HG03066 (cell line): ENCODE measurements around the gene PDE4D.
"Not testable (repeated sequence)": the region's sequence is repeated elsewhere in the genome, so short reads cannot be mapped to it uniquely, and the experiment has no call there.

Experiments
- ATAC-seq: cut with Tn5 transposase; IDR thresholded peaks from one replicate; pipeline ENCODE4 v1.9.1; 2021; ENCODE audit warnings: low read depth; ENCODE audit not compliant: unreplicated experiment

Gene PDE4D

DNA sequence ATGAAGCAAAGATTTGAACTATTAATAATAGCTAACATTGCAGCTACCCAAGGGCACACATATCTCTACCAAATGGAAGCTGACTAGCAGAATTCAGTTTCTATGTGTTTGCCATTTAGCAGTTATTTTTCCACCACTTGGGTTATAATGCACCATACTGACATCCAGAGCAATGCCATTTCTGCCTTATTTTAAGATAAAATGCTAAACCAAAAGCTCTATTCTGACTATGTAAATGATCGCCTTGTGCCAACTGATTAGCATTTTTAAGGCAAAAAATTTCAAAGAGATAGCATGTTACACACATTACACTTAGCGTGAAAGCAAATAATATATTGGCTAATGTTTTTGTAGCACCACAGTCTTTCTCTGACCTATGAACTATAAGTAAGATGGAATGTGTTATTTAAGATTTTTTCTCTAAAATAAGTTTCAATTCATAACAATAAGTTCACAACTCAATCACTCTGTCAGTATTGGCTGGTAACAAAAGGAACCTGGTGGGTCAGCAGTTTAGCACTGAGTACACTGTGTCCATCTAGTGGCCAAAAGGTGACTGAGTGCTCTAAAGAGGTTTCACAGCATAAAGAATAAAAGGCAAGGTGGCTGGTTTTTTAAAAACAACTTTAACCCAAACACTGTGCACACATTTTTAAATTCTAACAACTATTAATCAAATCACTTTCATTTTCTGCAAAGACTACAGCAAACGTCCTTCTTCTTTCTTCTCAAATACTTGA is 443.5 kb downstream of the PDE4D start:
- ATAC-seq: no peak

GRCh38 chr5:59446356-59446755 is 447.2 kb downstream of the PDE4D start:
- ATAC-seq: no peak

DNA sequence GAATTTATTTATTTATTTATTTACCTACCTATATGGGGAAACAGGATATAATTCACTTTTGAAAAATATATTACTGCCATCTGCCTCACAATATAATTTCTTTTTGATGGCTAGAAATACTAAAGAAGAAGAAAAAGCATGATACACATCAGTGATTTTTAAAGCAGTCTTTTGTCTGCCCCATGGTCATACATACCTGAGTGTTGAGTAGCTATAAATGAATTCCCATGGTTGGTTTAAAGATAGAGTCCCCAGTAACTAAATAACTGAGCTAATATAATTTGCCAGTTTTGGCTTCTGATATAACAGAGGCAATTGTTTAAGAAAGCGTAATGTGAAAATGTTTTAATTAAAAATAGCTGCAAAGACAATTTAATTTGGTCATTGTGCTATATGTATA is 447.8 kb downstream of the PDE4D start:
- ATAC-seq: no peak

DNA sequence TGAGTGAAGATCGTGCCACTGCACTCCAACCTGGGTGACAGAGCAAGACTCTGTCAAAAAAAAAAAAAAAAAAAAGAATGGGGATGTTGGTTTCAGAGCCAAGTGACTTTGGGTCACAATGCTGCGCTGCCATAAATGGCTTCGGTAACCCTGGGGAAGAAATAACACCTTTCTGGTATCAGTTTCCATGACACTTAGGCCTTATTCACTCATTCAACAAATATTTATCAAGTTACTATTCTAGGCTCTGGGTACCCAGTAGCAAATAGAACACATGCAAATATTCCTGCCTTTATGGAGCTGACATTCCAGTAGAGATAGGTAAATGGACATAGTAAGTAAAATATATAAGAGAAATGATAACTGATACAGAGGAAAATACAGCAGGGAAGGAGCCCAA is 454.2 kb downstream of the PDE4D start:
- no peak for ATAC-seq

- no peak for ATAC-seq
Observed at GRCh38 chr5:59437176-59437575, 456.4 kb downstream of the PDE4D start.

DNA sequence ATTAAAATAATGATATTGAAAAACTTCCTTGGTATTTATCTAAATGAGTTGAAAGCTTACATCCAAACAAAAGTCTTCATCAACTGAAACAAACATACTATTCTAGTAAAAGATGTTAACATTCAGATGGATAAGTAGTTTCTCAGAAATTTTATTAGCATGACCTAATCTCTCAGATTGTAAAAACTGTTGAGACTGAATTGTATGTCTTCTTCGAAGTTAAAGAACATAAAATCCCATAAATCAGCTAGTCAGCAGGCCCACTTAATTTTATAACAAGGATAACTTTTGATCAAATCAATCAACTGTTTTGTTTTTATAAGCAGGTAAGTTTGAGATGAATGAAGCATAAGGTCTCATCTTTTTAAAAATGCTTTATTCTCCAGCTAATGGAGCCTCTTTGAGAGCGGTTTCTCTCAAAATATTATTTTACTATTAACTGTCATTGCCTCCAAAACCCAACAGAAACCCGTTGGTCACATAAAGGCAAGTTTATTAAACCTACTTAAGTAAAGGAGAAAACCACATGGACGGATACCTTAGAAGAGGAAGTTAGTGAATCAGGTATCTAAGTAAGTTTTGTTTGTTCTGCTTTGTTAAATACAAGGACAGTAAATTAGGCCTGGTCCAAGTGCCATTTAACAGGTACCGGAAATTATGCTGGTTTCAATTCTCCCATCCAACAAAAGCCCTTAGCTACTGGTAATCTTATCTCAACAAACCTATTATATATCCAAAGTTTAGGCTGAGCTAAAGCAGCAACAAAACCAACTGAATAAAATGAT is 457.0 kb downstream of the PDE4D start:
- no peak for ATAC-seq

DNA sequence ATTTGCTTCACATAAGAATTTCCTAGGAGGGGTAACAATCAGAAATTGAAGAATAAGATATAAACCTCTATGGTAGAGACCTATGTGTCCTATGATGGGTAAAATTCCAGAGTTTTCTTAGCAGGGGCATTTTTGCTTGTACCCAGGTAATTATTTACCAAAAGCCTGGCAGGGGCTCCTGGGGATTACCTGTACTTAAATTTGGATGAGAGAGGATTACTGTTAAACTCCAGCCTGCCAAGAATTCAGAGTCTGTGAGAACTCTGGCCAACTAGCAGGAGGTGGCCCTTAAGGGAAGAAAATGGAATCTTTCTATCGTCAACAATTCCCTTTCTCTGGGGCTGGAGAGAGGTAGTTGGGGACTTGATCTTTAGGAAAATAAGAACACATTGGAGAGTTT is 460.4 kb downstream of the PDE4D start:
- no peak for ATAC-seq

- ATAC-seq: no peak
Observed at GRCh38 chr5:59430066-59430685, 463.4 kb downstream of the PDE4D start.

GRCh38 chr5:59428391-59428790 is 465.1 kb downstream of the PDE4D start:
- ATAC-seq: no peak

DNA sequence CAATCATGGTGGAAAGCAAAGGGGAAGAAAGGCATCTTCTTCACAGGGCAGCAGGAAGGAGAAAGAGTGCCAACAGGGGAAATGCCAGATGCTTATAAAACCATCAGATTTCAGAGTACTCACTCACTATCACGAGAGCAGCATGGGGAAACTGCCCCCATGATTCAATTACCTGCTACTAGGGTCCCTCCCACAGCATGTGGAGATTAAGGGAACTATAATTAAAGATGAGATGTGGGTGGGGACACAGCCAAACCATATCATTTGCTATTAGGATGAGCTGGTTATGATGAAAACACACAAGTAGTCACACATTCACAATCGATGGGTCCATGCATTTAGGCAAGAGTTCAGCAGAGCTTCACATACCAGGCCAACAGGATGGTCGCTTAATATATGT is 469.0 kb downstream of the PDE4D start:
- ATAC-seq: no peak

- no peak for ATAC-seq
Observed at GRCh38 chr5:59423021-59423420, 470.5 kb downstream of the PDE4D start.

GRCh38 chr5:59421986-59422941 is 471.3 kb downstream of the PDE4D start:
- no peak for ATAC-seq

DNA sequence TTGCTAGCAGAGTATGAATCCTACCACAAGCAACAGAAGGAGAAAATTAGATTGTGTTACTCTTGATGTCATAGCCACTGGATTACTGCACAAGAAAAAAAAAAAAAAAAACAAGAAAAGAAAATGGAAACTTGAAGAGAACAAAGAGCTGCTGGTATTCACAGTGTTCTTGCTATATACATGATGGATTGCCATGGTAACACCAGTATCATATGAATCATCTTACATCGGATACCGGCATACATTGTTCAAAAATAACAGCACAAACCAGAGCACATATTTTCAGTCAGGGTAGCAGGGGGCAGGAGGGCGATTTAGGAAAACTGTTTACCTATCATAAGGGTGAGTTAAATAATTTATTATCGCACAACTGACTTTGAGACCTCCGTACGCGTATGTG is 472.9 kb downstream of the PDE4D start:
- ATAC-seq: no peak

- ATAC-seq: no peak
Observed at GRCh38 chr5:59418808-59419207, 474.7 kb downstream of the PDE4D start.

DNA sequence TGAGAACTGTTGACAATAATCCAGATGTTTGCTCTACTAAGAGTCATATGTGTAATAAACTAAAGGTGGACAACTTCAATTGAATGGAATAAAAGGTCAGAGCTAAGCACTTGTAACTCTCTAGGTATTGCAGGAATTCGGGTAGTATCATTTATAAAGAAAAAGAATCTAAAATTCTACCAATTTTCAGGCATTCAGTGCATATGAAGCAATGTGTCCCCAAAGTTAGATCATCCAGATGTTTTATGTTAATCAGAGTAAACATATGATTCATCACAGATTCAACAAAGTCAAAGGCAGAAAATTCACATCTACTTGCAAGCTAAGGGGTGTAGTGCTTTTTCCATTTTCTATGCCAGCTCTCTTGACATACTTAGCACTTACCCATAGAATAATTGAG is 477.1 kb downstream of the PDE4D start:
- ATAC-seq: no peak

DNA sequence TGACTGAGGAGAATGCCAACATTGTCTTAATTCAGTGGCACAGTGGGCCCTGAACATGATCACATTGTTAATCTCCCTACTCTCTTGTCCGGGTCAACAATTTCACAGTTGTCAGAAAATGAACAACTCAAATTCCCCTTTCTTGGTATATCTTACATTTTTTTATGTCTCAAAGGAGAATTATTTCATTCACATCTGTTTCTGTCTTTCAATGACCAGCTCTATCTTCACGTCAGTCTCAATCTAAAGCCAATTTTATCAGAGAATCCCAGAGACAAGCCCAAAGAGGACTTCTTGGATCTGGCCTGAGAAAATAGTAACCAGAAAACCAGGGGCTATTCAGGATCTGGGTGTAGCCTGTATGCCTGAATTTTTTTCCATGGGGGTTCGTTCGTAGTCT is 477.5 kb downstream of the PDE4D start:
- no peak for ATAC-seq

DNA sequence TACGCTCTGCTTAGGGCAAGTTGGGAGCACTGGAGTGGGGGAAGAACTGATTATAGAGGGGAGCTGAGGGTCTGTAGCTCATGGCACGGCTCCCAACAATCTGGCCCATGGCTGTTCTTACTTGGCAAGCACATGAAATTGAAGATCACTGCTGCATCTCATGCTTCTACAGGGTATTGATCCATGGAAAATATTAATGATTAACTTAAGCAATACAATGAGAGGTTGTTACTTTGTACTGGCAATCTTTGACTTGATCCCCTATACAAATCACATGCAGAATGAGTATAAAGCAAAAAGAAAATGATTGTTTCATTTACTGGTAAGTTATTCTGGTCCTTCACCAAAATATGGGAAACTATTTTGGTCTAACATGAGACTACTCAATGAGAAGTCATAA is 481.1 kb downstream of the PDE4D start:
- ATAC-seq: no peak

GRCh38 chr5:59408997-59409396 is 484.5 kb downstream of the PDE4D start:
- ATAC-seq: not testable (repeated sequence)

- no peak for ATAC-seq
Observed at GRCh38 chr5:59407967-59408366, 485.6 kb downstream of the PDE4D start.

GRCh38 chr5:59401637-59402036 is 491.9 kb downstream of the PDE4D start:
- ATAC-seq: no peak

DNA sequence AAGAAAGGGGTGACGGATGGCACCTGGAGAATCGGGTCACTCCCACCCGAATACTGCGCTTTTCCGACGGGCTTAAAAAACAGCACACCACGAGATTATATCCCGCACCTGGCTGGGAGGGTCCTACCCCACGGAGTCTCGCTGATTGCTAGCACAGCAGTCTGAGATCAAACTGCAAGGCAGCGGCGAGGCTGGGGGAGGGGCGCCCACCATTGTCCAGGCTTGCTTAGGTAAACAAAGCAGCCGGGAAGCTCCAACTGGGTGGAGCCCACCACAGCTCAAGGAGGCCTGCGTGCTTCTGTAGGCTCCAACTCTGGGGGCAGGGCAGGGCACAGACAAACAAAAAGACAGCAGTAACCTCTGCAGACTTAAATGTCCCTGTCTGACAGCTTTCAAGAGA is 498.6 kb downstream of the PDE4D start:
- not testable (repeated sequence) for ATAC-seq
